ENCODE data around the gene EWSR1.

The EWSR1 gene

DNA sequence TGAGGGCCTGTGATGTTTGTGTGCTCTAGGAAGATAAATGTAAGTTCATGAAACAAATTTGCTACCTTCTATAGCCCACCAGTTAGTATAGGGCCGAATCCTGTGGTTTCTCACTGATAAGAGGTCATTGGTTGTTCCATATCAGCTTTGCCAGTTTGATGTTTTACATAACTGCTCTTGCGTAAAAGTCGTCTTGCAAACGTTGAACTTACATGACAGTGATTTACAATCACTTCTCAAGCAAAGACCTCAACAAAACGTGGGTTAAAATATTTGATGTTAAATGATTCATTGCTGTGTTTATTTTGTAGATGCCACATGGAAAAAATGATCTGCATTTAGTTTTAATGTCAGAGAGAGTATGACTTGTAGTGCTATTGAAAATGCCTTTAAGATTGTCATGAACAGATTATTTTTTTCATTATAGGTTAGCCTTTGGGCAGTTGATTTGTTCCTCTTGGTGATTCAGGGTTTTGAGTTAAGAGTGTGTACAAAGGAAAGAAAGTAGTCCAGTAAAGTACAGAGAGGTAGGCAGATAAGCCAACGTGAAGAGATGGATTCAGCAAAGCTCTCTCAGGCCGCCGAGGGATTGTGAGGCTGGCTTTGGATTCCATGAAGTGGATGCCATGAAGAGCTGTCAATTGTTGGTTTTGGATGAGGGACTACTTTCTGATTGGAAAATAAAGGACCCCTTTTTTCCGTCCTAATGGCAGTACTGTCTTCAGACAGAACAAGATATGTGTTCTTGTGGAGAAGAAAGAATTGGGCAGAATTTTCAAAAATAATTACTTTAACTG, 2.6 kb downstream of the EWSR1 start:
- peak; percentile 15 for DNase-seq

- no peak for DNase-seq
Measured at GRCh38 chr22:29272624-29273023, 4.6 kb downstream of the EWSR1 start.

DNA sequence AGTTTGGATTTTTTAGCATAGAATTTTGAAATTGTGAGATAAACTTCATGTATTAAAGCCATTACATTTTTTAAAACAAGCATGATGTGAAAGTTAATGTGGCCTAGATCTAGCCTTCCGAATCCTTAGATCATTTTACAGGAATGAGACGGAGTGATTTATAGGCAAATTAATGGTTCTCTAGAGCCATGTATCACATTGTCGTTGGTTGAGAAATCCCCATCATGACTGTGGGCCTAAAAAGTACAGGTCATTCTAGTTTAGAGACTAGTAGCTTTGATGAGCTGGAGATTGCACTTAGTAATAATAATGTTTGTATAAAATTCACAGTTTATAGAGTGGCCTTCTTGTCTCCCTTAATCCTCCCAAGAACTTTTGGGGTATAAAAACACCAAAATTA, 7.1 kb downstream of the EWSR1 start:
- no peak for DNase-seq

DNA sequence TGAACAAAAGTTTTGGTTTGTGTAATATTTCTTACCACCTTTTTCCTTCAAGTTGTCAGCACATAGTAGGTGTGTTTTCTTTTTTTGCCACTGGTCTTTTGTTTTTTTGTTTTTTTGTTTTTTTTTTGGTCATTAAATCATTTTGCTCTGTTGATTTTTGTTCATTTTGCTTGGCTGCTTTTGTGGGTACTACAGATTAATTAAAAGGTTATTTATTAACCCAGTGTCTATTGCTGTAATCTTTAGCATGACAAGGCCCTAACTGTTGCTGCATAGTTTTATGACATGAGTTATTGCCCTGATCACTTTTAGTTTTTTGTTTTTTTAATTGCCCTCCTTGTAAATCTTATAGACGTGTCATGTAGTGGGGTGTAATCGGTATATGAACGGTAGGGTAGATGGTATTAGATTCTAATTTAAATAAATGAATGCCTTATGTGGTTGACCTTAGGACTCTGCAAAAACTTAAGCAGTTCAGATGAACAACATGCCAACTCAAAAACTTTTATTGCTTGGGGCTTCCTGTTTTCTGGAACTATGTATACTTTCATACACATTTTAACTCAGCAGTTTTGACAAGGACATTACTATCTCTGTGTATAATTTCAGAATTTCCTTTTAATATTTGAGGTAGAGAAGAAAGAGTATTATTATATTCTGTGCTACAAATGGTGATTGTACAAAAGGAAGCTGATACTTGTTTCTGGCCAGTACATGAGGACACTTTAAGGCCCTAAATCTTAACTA, 7.9 kb downstream of the EWSR1 start:
- no peak for DNase-seq

- DNase-seq: no peak
Measured at GRCh38 chr22:29277927-29278326, 9.9 kb downstream of the EWSR1 start.

- no peak for DNase-seq
Measured at GRCh38 chr22:29284196-29284595, 16.1 kb downstream of the EWSR1 start.

GRCh38 chr22:29288837-29289236, 20.8 kb downstream of the EWSR1 start:
- no peak for DNase-seq

- DNase-seq: no peak
Measured at GRCh38 chr22:29290061-29290460, 22.0 kb downstream of the EWSR1 start.

DNA sequence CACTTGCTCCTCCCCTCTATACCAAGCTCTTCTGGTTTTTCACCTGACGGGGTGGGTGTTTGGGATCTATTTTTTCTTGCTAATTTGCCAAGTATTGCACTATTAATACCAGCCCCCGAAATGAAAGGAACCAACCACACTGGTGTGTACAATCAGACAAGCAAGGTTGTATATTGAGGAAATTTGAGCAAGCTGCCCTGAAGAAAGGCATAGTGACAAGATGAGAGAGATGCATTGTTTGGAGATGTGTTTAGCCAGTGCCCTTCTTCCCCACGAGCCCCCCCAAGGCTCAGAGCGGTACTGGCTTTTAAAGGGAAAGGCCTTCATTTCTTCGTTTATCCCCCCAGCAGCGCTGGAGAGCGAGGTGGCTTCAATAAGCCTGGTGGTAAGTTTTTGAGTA, 23.1 kb downstream of the EWSR1 start:
- DNase-seq: no peak

DNA sequence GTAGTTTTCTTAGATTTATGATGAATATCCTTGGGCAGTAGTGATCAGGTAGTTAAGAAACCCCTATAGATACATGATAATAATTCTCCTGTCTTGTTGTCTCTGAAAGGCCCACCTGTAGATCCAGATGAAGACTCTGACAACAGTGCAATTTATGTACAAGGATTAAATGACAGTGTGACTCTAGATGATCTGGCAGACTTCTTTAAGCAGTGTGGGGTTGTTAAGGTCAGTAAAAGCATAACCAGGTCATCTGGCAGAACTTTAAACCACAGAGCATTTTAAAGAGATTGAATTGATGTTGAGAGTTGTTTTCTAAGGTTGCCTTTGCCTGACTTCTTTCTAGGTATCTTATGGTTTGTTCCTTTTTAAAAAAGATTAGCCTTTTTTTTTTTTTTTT, 24.3 kb downstream of the EWSR1 start:
- no peak for DNase-seq

DNA sequence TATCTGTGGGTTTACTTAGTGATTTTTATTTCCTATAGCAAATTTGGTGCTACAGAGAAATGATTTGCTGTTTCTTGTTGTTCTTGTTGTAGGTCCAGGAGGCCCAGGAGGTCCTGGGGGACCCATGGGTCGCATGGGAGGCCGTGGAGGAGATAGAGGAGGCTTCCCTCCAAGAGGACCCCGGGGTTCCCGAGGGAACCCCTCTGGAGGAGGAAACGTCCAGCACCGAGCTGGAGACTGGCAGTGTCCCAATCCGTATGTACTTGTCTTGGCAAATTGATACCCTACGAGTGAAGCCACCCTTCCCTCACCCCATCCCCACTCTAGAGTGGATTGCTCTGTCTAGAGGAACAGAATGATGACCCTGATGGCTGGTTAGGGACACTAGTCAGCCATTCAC, 30.6 kb downstream of the EWSR1 start:
- no peak for DNase-seq

DNA sequence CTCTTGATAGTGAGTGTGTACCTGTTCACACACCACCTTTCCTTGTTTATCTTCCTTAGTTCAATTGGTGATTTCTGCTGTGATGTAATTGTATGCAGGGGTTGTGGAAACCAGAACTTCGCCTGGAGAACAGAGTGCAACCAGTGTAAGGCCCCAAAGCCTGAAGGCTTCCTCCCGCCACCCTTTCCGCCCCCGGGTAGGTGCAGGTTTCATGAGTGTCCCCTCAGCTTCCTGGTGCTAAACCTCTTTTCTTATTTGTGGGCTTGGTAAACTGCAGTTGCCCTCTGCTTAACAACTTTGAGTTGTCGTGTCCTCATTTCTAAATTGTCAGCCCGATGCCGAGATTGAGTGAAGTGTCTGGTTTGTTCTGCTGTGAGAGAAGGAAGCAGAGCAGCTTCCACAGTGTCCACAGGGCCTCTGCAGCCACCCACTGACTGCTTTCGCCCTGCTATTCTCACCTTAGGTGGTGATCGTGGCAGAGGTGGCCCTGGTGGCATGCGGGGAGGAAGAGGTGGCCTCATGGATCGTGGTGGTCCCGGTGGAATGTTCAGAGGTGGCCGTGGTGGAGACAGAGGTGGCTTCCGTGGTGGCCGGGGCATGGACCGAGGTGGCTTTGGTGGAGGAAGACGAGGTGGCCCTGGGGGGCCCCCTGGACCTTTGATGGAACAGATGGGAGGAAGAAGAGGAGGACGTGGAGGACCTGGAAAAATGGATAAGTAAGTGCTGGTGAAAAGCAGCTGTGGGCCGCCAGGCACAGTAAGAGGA, 31.2 kb downstream of the EWSR1 start:
- DNase-seq: no peak

DNA sequence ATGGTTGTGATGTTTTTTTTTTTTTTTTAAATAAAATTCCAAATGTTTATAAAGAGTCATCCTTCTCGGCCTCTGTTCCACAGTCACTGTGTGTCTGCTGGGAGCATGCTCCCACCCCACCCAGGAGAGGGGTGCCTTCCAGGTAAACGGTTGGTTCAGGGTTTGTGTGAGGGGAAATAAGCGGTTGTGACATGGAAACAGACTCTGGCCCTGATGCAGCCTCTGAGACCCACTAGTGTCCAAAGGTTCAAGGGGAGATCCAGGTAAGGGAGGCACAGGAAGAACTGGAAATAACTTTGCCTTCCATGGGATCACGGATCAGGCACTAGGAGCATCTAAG, 32.4 kb downstream of the EWSR1 start:
- no peak for DNase-seq

DNA sequence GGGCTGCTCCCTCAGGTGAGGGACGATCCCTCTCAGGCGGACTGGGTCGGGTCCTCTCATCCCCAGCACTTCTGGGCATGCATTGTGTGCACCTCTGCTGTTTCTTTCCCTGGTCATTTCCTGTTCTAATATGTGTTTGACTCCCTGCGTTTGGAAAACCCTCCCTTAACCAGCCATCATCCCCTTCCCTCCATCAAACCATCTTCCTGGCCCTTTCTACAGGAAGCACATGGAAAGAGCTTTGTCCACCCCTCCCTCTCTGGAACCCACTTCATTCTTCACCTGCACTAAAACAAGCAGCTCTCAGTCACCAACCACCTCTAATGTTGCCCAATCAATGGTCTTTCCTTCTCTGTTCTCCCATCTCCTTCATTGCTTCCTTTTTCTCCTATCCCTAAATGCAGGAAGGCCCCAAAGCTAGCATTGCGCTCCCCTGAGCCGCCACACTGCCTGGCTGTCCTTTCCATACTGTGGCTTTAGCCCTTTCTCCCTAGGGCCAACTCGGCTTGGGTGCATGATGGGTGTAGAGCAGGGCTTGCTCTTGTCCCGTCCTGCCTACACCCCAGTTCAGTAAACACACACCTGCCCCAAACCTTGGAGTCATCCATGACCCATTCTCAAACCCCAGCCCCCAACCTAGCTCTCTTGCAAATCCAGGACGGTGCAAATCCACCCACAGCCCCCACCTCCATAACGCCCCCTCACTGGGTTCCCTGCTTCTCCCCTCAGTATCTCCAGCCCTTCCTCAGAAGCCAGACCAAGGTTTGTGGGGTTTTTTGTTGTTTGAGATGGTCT, 32.9 kb downstream of the EWSR1 start:
- no peak for DNase-seq

DNA sequence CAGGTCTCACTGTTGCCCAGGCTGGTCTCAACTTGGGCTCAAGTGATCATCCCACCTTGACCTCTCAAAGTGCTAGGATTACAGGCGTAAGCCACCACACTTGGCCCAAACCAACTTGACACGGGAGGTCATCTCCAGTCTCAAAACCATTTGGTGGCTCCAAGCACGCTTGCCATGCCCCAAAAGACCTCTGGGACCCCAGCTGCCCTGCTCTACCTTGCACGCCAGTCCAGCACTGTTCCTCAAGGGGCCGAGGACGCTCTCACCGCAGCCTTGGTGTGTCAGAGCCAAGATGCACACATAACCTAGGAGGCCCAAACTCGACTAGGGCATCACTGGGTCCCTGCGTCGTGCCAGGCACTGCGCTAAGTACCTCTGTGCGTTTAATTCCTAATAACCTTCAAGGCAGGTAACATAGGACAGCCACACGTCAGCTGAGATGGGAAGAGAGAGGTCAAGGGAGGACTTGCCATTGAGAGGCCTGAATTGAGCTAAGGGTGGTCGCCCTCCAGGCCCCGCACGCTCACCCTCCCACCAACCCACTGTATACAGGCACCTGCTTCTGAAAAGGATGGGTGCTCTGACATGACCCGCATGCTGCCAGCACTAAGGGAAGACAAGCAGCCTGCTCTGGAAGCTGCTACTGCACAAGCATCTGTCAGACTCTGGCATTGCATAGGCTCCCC, 33.8 kb downstream of the EWSR1 start:
- DNase-seq: no peak

DNA sequence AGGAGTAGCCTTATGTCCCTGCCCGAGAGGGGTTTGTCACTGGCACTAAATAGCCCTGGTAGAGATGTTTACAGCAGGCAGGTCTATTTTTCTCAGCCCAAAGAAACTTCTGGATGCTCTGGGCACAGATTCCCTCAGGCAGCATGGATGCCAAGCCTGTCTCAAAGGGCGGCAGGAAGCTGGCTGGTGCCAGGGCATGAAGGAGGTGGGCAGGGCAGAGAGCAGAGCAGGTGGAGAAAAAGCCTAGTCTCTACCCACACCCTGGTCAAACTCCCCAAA, 34.3 kb downstream of the EWSR1 start:
- no peak for DNase-seq

GRCh38 chr22:29302681-29303465, 34.8 kb downstream of the EWSR1 start:
- no peak for DNase-seq

DNA sequence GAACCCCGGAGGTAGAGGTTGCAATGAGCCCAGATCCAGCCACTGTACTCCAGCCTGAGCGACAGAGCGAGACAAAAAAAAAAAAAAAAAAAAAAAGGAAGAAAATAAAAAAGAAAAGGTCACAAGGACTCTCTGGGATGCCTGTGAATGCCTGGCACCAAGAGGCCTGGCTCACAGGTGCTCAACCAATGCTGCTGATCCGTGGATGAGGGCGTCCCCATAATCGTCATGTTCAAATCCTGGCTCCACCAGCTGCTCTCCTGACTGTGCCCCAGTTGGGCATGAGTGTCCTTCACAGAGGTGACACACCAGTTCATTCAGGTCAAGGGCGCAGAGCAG, 37.7 kb downstream of the EWSR1 start:
- DNase-seq: no peak

DNA sequence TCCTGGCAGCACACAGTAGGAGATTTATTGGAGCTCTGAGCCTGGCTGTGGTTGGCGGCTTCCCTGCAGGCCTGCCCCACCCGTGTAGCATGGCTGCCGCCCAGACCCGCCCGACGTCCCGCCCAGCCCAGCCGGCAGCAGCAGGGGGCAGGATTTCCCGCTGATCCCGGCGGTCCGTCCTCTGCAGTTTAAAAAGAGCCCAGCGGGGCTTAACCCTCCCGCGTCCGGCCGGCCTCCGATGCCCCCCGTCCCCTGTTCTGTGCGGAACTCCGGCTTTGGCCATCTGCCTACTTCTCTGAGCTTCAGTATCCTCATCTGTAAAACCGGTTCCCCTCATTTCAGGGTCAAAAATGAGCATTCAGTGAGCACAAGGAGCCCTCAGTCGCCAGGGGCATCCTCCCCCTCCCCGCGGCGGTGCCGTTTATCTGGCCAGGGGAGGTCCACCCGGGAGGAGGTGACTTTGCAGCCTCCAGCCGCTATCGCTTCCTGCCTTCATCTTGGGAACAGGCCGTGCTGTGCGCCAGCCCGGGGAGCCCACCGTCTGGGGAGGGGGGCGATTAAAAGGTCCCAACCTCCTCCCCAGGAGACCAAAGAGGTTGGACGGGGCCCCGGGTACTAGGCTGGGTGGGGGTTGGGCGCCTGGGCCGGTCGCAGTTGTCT, 38.2 kb downstream of the EWSR1 start, which contains the start of gene GAS2L1:
TSS of gene GAS2L1 (plus strand) at position 476 of the 660 bp plus-strand sequence. CDS start 1,456 bp downstream, outside the sequence.
- peak; percentile 39 for DNase-seq

DNA sequence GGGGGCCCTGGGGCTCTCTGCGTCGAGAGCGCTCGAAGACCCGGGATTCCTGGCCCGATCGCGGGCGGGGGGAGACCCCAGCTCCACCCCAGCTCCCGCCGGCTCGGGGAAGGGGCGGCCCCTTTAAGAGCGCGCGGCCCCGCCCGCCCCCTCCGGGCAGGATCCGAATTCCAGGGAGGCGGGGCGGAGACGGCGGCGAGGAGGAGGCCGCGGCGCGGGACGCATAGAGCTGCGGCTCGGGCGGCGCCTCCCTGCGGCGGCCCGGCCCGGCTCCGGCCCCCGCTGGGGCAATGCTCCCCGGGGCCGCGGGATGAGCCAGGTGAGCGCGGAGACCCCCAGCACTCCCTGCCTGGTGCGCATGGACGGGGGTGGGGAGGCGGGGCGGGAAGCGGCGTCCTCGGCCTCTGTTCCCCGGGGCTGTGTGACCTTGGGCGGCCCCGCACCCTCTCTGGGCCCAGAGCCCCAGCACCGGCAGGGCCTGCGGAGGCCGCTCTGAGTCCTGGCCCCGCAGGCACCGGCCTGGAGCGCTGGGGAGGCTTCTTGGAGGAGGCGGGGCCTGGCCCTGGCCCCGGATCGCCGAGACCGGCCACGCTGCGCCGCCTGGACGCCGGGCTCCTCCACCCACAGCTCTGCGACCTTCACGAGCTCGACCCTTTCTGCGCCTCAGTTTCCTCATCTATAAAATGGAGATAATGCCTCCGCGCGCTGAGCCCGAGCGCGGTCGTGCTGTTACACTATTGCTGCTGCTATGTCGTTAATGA, 38.9 kb downstream of the EWSR1 start:
- peak; percentile 22 for DNase-seq
